Mucosa of rectum (tissue), 2 donors: Measurements from ENCODE around the gene KLHL40.
A peak's percentile ranks its signal among the peaks of the same experiment; 100 is the strongest.

Source experiments
- H3K27ac ChIP-seq, 2 donors: one replicate each; pipeline ENCODE4 v1.7.0; 2013; ENCODE audit warnings: inconsistent platforms in 2 of 2, low read depth in 2 of 2, low read length in 2 of 2
- H3K27me3 ChIP-seq, 2 donors: one replicate each; pipeline ENCODE4 v1.7.0; 2013; ENCODE audit warnings: low read length in 2 of 2; ENCODE audit not compliant: control insufficient read depth in 2 of 2, insufficient read depth in 2 of 2
- H3K36me3 ChIP-seq, 2 donors: one replicate each; pipeline ENCODE4 v1.7.0; 2013; ENCODE audit warnings: low read length in 2 of 2; ENCODE audit not compliant: control insufficient read depth in 2 of 2, insufficient read depth in 2 of 2
- H3K4me1 ChIP-seq, 2 donors: one replicate each; pipeline ENCODE4 v1.7.0; 2013; ENCODE audit warnings: low read length in 2 of 2, mild to moderate bottlenecking in 1 of 2; ENCODE audit not compliant: control insufficient read depth in 2 of 2, insufficient read depth in 2 of 2
- H3K4me3 ChIP-seq, 2 donors: one replicate each; pipeline ENCODE4 v1.7.0; 2013; ENCODE audit warnings: low read length in 2 of 2
- H3K9ac ChIP-seq, 2 donors: one replicate each; pipeline ENCODE4 v1.7.0; 2013; ENCODE audit warnings: low read length in 2 of 2, low read depth in 1 of 2, mild to moderate bottlenecking in 1 of 2
- H3K9me3 ChIP-seq, 2 donors: one replicate each; pipeline ENCODE4 v1.7.0; 2013; ENCODE audit warnings: low read length in 2 of 2; ENCODE audit not compliant: control insufficient read depth in 2 of 2
- donor health status: healthy.
- donor health status: Normal muscosa, but diverticular disease.

Gene KLHL40

GRCh38 chr3:42685363-42685881 is at the start of gene KLHL40:
KLHL40 (plus strand) TSS chr3:42685537; CDS start chr3:42685619, 82 bp downstream.
- Histone ChIP-seq H3K4me3 (no peak within 1 kb of the TSS), H3K27me3 (no peaks in the 10 kb centered on the region), H3K4me1 (peaks cover 0 to 2% of the 10 kb centered on the region in 2 donors), H3K9ac (no peak within 1 kb of the TSS), H3K36me3 (no peaks in the 10 kb centered on the region), H3K27ac (no peak within 1 kb of the TSS), H3K9me3 (no peaks in the 10 kb centered on the region)

GRCh38 chr3:42637001-42637400 is 48.3 kb upstream of the KLHL40 start:
- no peak overlapping the region for H3K4me3 ChIP-seq
- no peak overlapping the region for H3K27ac ChIP-seq
- no peaks in the 10 kb centered on the region for H3K9me3 ChIP-seq
- H3K36me3 ChIP-seq: peaks cover 71 to 78% of the 10 kb centered on the region in 2 donors
- no peaks in the 10 kb centered on the region for H3K4me1 ChIP-seq
- no peaks in the 10 kb centered on the region for H3K27me3 ChIP-seq
- H3K9ac ChIP-seq: no peak overlapping the region

- H3K36me3 ChIP-seq: peaks cover 71 to 78% of the 10 kb centered on the region in 2 donors
- H3K27me3 ChIP-seq: no peaks in the 10 kb centered on the region
Measured at GRCh38 chr3:42638339-42638842, 46.9 kb upstream of the KLHL40 start.

GRCh38 chr3:42639192-42639591 is 46.1 kb upstream of the KLHL40 start:
- no peak overlapping the region for H3K9ac ChIP-seq
- no peak overlapping the region for H3K4me3 ChIP-seq

More at GRCh38 chr3:42638339-42638842, 46.9 kb upstream of the KLHL40 start:
- Histone ChIP-seq H3K9ac (no peak overlapping the region), H3K4me1 (no peaks in the 10 kb centered on the region), H3K4me3 (no peak overlapping the region), H3K9me3 (no peaks in the 10 kb centered on the region), H3K27ac (no peak overlapping the region)

GRCh38 chr3:42640129-42640528 is 45.2 kb upstream of the KLHL40 start:
- Histone ChIP-seq H3K9ac (no peak overlapping the region), H3K4me3 (no peak overlapping the region), H3K27me3 (no peaks in the 10 kb centered on the region), H3K36me3 (peaks cover 74 to 81% of the 10 kb centered on the region in 2 donors), H3K9me3 (no peaks in the 10 kb centered on the region), H3K4me1 (no peaks in the 10 kb centered on the region), H3K27ac (no peak overlapping the region)

More at GRCh38 chr3:42639192-42639591, 46.1 kb upstream of the KLHL40 start:
- Histone ChIP-seq H3K27ac (peak overlapping the region in 1 of 2 donors; percentile 39), H3K27me3 (no peaks in the 10 kb centered on the region), H3K9me3 (no peaks in the 10 kb centered on the region), H3K36me3 (peaks cover 69 to 78% of the 10 kb centered on the region in 2 donors), H3K4me1 (no peaks in the 10 kb centered on the region)

- H3K4me1 ChIP-seq: no peaks in the 10 kb centered on the region
- no peaks in the 10 kb centered on the region for H3K27me3 ChIP-seq
- H3K27ac ChIP-seq: no peak overlapping the region
- peaks cover 74 to 84% of the 10 kb centered on the region in 2 donors for H3K36me3 ChIP-seq
- H3K9ac ChIP-seq: no peak overlapping the region
- H3K9me3 ChIP-seq: no peaks in the 10 kb centered on the region
- H3K4me3 ChIP-seq: no peak overlapping the region
Measured at GRCh38 chr3:42640771-42641370, 44.5 kb upstream of the KLHL40 start.

GRCh38 chr3:42647821-42648459 is 37.4 kb upstream of the KLHL40 start:
- H3K4me3 ChIP-seq: no peak overlapping the region
- no peaks in the 10 kb centered on the region for H3K27me3 ChIP-seq
- H3K9me3 ChIP-seq: no peaks in the 10 kb centered on the region
- H3K27ac ChIP-seq: no peak overlapping the region
- H3K4me1 ChIP-seq: peaks cover 6 to 8% of the 10 kb centered on the region in 2 donors
- no peak overlapping the region for H3K9ac ChIP-seq
- H3K36me3 ChIP-seq: peaks cover 36 to 44% of the 10 kb centered on the region in 2 donors

- Histone ChIP-seq H3K36me3 (peaks cover 26 to 34% of the 10 kb centered on the region in 2 donors), H3K27ac (no peak overlapping the region), H3K9ac (no peak overlapping the region), H3K9me3 (no peaks in the 10 kb centered on the region), H3K4me3 (no peak overlapping the region), H3K27me3 (no peaks in the 10 kb centered on the region), H3K4me1 (peaks cover 14 to 18% of the 10 kb centered on the region in 2 donors)
Measured at GRCh38 chr3:42649006-42649405, 36.3 kb upstream of the KLHL40 start.

GRCh38 chr3:42649783-42650182 is 35.6 kb upstream of the KLHL40 start:
- H3K4me1 ChIP-seq: peaks cover 14 to 21% of the 10 kb centered on the region in 2 donors
- no peak overlapping the region for H3K27ac ChIP-seq
- H3K27me3 ChIP-seq: no peaks in the 10 kb centered on the region
- H3K9me3 ChIP-seq: no peaks in the 10 kb centered on the region
- H3K4me3 ChIP-seq: no peak overlapping the region
- peaks cover 20 to 29% of the 10 kb centered on the region in 2 donors for H3K36me3 ChIP-seq
- no peak overlapping the region for H3K9ac ChIP-seq
